Measurements from ENCODE around the gene PARD3.

PARD3 gene

DNA sequence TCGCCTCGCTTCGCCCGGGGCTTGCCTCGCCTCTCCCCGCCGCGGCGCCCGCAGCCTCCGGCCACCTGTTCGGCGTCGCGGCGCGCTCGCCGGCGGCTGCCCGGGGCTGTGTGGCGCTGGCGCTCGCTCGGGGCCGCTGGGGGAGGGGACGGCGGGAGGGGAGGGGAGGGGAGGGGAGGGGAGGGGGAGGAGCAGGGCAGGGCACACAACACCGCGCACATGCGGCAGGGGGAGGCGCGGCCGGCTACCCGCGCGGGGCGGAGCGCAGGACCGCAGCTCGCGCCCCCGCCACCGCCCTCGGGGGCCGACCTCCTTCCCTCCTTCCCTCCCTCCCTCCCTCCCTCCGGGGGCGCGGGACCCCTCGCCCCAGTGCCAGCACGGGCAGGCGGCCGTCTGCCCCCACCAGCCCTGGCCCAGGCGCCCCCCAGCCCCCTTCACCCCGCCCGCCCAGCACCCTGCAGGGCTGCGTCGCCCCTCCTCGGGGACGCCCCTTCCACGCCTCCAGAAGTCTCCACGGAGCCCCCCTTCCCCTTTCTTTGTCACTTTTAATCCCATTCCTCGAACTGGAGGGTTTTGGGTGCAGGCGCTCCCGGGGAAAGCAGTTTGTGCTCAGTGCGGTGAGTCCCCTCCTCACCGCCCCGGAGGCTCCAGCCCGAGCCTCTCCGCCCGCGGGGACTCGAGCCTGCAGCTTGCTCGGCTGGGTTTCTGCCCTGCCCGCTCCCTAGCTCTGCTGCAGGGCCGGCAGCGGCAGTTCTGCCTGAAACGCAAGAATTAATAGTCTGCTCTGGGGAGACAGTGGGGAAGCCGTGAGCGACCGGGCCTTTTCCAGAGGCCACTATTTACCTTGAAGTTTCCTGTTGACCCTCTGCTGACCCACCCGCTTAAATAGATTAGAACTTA lies at the start of gene PARD3:
PARD3 (minus strand) TSS at position 112 of the 900 bp plus-strand sequence. CDS start 301 bp downstream, outside the sequence.
- H2AFZ ChIP-seq (ENCODE audit: low read depth) = peak within 1 kb of the TSS; percentile 98
- H3K79me2 ChIP-seq (ENCODE audit: insufficient read depth, low read depth) = peaks cover 39% of the 10 kb centered on the region; the same call in 1 of the 2 replicates
- H3K9ac ChIP-seq = peak within 1 kb of the TSS; percentile 68
- H3K4me1 ChIP-seq (ENCODE audit: low read depth, poor library complexity, severe bottlenecking) = peaks cover 39% of the 10 kb centered on the region
- H3K4me3 ChIP-seq (IDR thresholded peaks at IDR 0.05; ENCODE audit: insufficient read depth, low read depth, low read length) = no peak within 1 kb of the TSS
- no peak for TF ChIP-seq CTCF (conservative IDR thresholded peaks at IDR 0.05; ENCODE audit: low read depth, low read length)
- no peaks in the 10 kb centered on the region for H3K36me3 ChIP-seq (ENCODE audit: insufficient read depth)
- H3K27me3 ChIP-seq (ENCODE audit: insufficient read depth, low read depth) = peaks cover 10% of the 10 kb centered on the region; the same call in 1 of the 2 replicates
- H3K4me2 ChIP-seq = peak within 1 kb of the TSS; percentile 80
- no peaks in the 10 kb centered on the region; the same call in none of the 2 replicates for H4K20me1 ChIP-seq (ENCODE audit: insufficient read depth)
- peak within 1 kb of the TSS; percentile 42; the same call in 1 of the 2 replicates for H3K27ac ChIP-seq

- no peak overlapping the region for H3K4me2 ChIP-seq
These were observed 49.3 kb upstream of the PARD3 start for GRCh38 chr10:34864149-34865067.

DNA sequence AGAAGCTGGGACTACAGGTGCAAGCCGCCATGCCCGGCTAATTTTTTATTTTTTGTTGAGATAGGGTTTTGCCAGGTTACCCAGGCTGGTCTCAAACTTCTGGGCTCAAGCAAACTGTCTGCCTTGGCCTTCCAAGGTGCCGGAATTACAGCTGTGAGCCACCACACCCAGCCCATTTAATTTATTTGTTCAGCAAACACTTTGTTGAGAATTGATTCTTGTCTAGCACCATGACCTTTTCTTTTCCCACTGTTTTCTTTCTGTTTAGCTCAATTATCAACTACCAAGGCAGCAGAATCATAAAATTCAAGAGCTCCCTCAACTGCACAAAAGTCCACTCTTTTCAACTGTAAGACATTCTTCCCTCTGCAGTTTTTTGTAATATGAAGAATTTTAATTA lies 47.8 kb upstream of the PARD3 start:
- Histone ChIP-seq H3K79me2 (ENCODE audit: insufficient read depth, low read depth) (no peaks in the 10 kb centered on the region), H3K4me2 (no peak overlapping the region), H4K20me1 (ENCODE audit: insufficient read depth) (no peaks in the 10 kb centered on the region), H3K4me3 (IDR thresholded peaks at IDR 0.05; ENCODE audit: insufficient read depth, low read depth, low read length) (no peak overlapping the region), H2AFZ (ENCODE audit: low read depth) (no peak overlapping the region), H3K36me3 (ENCODE audit: insufficient read depth) (no peaks in the 10 kb centered on the region), H3K9ac (no peak overlapping the region), H3K27me3 (ENCODE audit: insufficient read depth, low read depth) (no peaks in the 10 kb centered on the region), H3K4me1 (ENCODE audit: low read depth, poor library complexity, severe bottlenecking) (no peaks in the 10 kb centered on the region), H3K27ac (no peak overlapping the region)
- no peak for TF ChIP-seq CTCF (conservative IDR thresholded peaks at IDR 0.05; ENCODE audit: low read depth, low read length)

More at GRCh38 chr10:34864149-34865067, 49.3 kb upstream of the PARD3 start:
- H3K9ac ChIP-seq = no peak overlapping the region
- no peaks in the 10 kb centered on the region for H3K79me2 ChIP-seq (ENCODE audit: insufficient read depth, low read depth)
- no peak overlapping the region for H3K27ac ChIP-seq
- H3K4me1 ChIP-seq (ENCODE audit: low read depth, poor library complexity, severe bottlenecking) = no peaks in the 10 kb centered on the region
- no peak overlapping the region for H3K4me3 ChIP-seq (IDR thresholded peaks at IDR 0.05; ENCODE audit: insufficient read depth, low read depth, low read length)
- H3K27me3 ChIP-seq (ENCODE audit: insufficient read depth, low read depth) = no peaks in the 10 kb centered on the region
- H4K20me1 ChIP-seq (ENCODE audit: insufficient read depth) = no peaks in the 10 kb centered on the region
- no peaks in the 10 kb centered on the region for H3K36me3 ChIP-seq (ENCODE audit: insufficient read depth)
- H2AFZ ChIP-seq (ENCODE audit: low read depth) = no peak overlapping the region
- no peak for TF ChIP-seq CTCF (conservative IDR thresholded peaks at IDR 0.05; ENCODE audit: low read depth, low read length)

- no peak overlapping the region for H3K4me2 ChIP-seq
- no peaks in the 10 kb centered on the region for H3K79me2 ChIP-seq (ENCODE audit: insufficient read depth, low read depth)
- TF ChIP-seq CTCF (conservative IDR thresholded peaks at IDR 0.05; ENCODE audit: low read depth, low read length) = no peak
- no peaks in the 10 kb centered on the region for H4K20me1 ChIP-seq (ENCODE audit: insufficient read depth)
- no peak overlapping the region for H3K27ac ChIP-seq
- no peak overlapping the region for H3K9ac ChIP-seq
- no peaks in the 10 kb centered on the region for H3K4me1 ChIP-seq (ENCODE audit: low read depth, poor library complexity, severe bottlenecking)
- no peak overlapping the region for H3K4me3 ChIP-seq (IDR thresholded peaks at IDR 0.05; ENCODE audit: insufficient read depth, low read depth, low read length)
- no peaks in the 10 kb centered on the region for H3K36me3 ChIP-seq (ENCODE audit: insufficient read depth)
- H3K27me3 ChIP-seq (ENCODE audit: insufficient read depth, low read depth) = no peaks in the 10 kb centered on the region
- H2AFZ ChIP-seq (ENCODE audit: low read depth) = no peak overlapping the region
These were observed 46.4 kb upstream of the PARD3 start for GRCh38 chr10:34861293-34862021.

Measured in KMS-11 (cell line).